K562 (cell line): ENCODE measurements around the gene LIFR. TPM values are rescaled to one million over a fixed set of nuclear protein-coding genes. Genes with fewer than 3 reads are reported as not detected.

Experiments
- ATAC-seq: fragments of 200-7000 bp; cut with Tn5 transposase; 3 replicates; pipeline ENCODE4 v1.9.1; 2020; ENCODE audit warnings: moderate library complexity
- BruUV-seq: library from RNA; stranded (reverse); fragments of 400-500 nt; replicated peaks from 2 replicates; lab custom pipeline; 2021; lab: Mats Ljungman, UMichigan
- CTCF ChIA-PET: fragments of 300-600 bp; formaldehyde crosslinking; extraction: SDS; loops from one replicate; lab custom pipeline; 2021; ENCODE audit warnings: low intra/inter-chr PET ratio; lab: Yijun Ruan, JAX
- POLR2A ChIA-PET: fragments of 300-600, 350-650 bp; sonication (Branson Sonifier 250); formaldehyde crosslinking; extraction: SDS; loops from one replicate; lab custom pipeline; 2021; ENCODE audit warnings: antibody characterized with exemption, inconsistent platforms; lab: Yijun Ruan, JAX
- DNase-seq, 4 experiments: peaks; one replicate each; pipeline versions ENCODE4 v3.0.0 to v3.0.0-alpha.2; 2011 to 2018; ENCODE audit warnings: low spot score in 3 of 4, mixed read lengths in 3 of 4; ENCODE audit errors: extremely low read depth in 1 of 4
- FAIRE-seq: peaks from 2 replicates; lab custom pipeline; 2011; peaks lifted over from hg19 to GRCh38; lab: Jason Lieb, UNC
- H2AFZ ChIP-seq: 2 replicates; pipeline ENCODE4 v1.6.0; 2011; ENCODE audit warnings: low read depth, low read length, control low read depth, inconsistent platforms
- H3K27ac ChIP-seq: fragments of 200-600 bp; 3 replicates; pipeline ENCODE4 v1.8.0; 2011; ENCODE audit warnings: low read depth, mild to moderate bottlenecking, control low read depth, inconsistent platforms, low read length, moderate library complexity, mixed read lengths; ENCODE audit errors: extremely low read depth
- H3K27me3 ChIP-seq, 2 experiments: fragments of 300-600 bp in 1 of 2; 2 replicates in 1 of 2; 3 replicates in 1 of 2; pipeline versions ENCODE4 v1.6.0 to v1.8.0; 2011; ENCODE audit warnings: inconsistent platforms in 2 of 2, low read length in 2 of 2, mild to moderate bottlenecking in 1 of 2, mixed read lengths in 1 of 2, moderate library complexity in 1 of 2; ENCODE audit not compliant: control insufficient read depth in 2 of 2, insufficient read depth in 2 of 2
- H3K36me3 ChIP-seq: fragments of 300-600 bp; 3 replicates; pipeline ENCODE4 v1.8.0; 2011; ENCODE audit warnings: mild to moderate bottlenecking, low read length, inconsistent platforms; ENCODE audit not compliant: control insufficient read depth, insufficient read depth
- H3K4me1 ChIP-seq, 2 experiments: fragments of 200-600 bp in 1 of 2; replicated peaks in 1 of 2; 2 replicates in 1 of 2; 3 replicates in 1 of 2; pipeline versions ENCODE4 v1.5.1 to v1.8.0; 2011; ENCODE audit warnings: inconsistent platforms in 2 of 2, low read length in 2 of 2, mild to moderate bottlenecking in 1 of 2, mixed read lengths in 1 of 2, moderate library complexity in 1 of 2; ENCODE audit not compliant: control insufficient read depth in 2 of 2, insufficient read depth in 2 of 2
- H3K4me2 ChIP-seq: 2 replicates; pipeline ENCODE4 v1.6.1; 2011; ENCODE audit warnings: low read length, control low read depth, inconsistent platforms, mixed read lengths; ENCODE audit not compliant: insufficient read depth
- H3K4me3 ChIP-seq: fragments of 200-600 bp; sonication (generic), shearing (Covaris generic); 2 replicates; pipeline ENCODE4 v1.5.1; 2016; ENCODE audit warnings: control low read depth, inconsistent platforms
- H3K79me2 ChIP-seq: fragments of 200-600 bp; 3 replicates; pipeline ENCODE4 v1.8.0; 2011; ENCODE audit warnings: low read length, inconsistent platforms; ENCODE audit not compliant: control insufficient read depth, insufficient read depth
- H3K9ac ChIP-seq, 2 experiments: 2 replicates each; pipeline versions ENCODE4 v1.6.0 to v1.6.1; 2011; ENCODE audit warnings: low read depth in 2 of 2, low read length in 2 of 2, control low read depth in 1 of 2, inconsistent platforms in 1 of 2, mild to moderate bottlenecking in 1 of 2, mixed read lengths in 1 of 2; ENCODE audit not compliant: insufficient read depth in 1 of 2
- H3K9me1 ChIP-seq: one replicate; pipeline ENCODE4 v1.6.0; 2011; ENCODE audit warnings: inconsistent platforms, mild to moderate bottlenecking, low read length, moderate library complexity; ENCODE audit not compliant: control insufficient read depth, insufficient read depth
- H3K9me3 ChIP-seq: replicated peaks from 2 replicates; pipeline ENCODE4 v1.5.1; 2011; ENCODE audit warnings: low read depth, low read length, inconsistent platforms; ENCODE audit not compliant: control insufficient read depth, insufficient read depth
- H4K20me1 ChIP-seq: replicated peaks from 2 replicates; pipeline ENCODE4 v1.6.1; 2011; ENCODE audit warnings: low read length, inconsistent platforms, mixed read lengths; ENCODE audit not compliant: control insufficient read depth, insufficient read depth
- ARID4B ChIP-seq: sonication (generic); formaldehyde crosslinking; IDR thresholded peaks from 2 replicates; pipeline ENCODE4 v1.8.0; 2022; ENCODE audit warnings: mild to moderate bottlenecking, missing genetic modification reagents
- ETS1 ChIP-seq: conservative IDR thresholded peaks from 2 replicates; pipeline ENCODE4 v1.6.1; 2011; ENCODE audit warnings: low read depth, mild to moderate bottlenecking, low read length; ENCODE audit not compliant: control insufficient read depth
- HIVEP1 ChIP-seq: fragments of 250-450 bp; sonication (Bioruptor Pico); IDR thresholded peaks from 2 replicates; pipeline ENCODE4 v1.4.0; 2020; ENCODE audit warnings: mild to moderate bottlenecking
- HMGN3 ChIP-seq: IDR thresholded peaks from 2 replicates; pipeline ENCODE4 v1.6.1; 2011; ENCODE audit warnings: borderline replicate concordance, low read depth, mild to moderate bottlenecking, mixed read lengths, low read length; ENCODE audit not compliant: insufficient read length; ENCODE audit errors: extremely low read depth
- POLR3G ChIP-seq: IDR thresholded peaks from 2 replicates; pipeline ENCODE4 v1.6.1; 2011; ENCODE audit not compliant: insufficient read length, insufficient replicate concordance; ENCODE audit errors: extremely low read depth
- SMAD3 ChIP-seq: fragments of 450-650 bp; formaldehyde crosslinking; conservative IDR thresholded peaks from 2 replicates; pipeline ENCODE4 v1.4.0; 2020; ENCODE audit warnings: mild to moderate bottlenecking
- TAF7 ChIP-seq: fragments of 450-650 bp; IDR thresholded peaks from 2 replicates; pipeline ENCODE4 v1.6.1; 2016; ENCODE audit warnings: missing genetic modification characterization, missing compliant biosample characterization
- TRIM28 ChIP-seq: fragments of 450-650 bp; IDR thresholded peaks from 2 replicates; pipeline ENCODE4 v1.6.1; 2017
- USF2 ChIP-seq: sonication (generic); formaldehyde crosslinking; IDR thresholded peaks from 2 replicates; pipeline ENCODE4 v1.5.0; 2020; ENCODE audit warnings: missing genetic modification reagents
- ZNF347 ChIP-seq: fragments of 450-650 bp; formaldehyde crosslinking; IDR thresholded peaks from 2 replicates; pipeline ENCODE4 v1.4.0; 2020; ENCODE audit warnings: low read depth, mild to moderate bottlenecking, moderate library complexity
- ZNF75A ChIP-seq: fragments of 450-650 bp; formaldehyde crosslinking; IDR thresholded peaks from 2 replicates; pipeline ENCODE4 v1.4.0; 2020; ENCODE audit warnings: mild to moderate bottlenecking
- WGBS: fragments of 100-300 bp; shearing (Covaris generic); methylation state at CpG from one replicate; pipeline ENCODE4 v1.1.6; 2016; ENCODE audit warnings: low coverage, mixed read lengths; ENCODE audit not compliant: insufficient coverage; ENCODE audit errors: missing lambda C conversion rate; 5-methylcytosine and 5-hydroxymethylcytosine counted together
- in situ Hi-C: fragments of 300-500 bp; cut with MboI; formaldehyde crosslinking; loops from 4 replicates; pipeline ENCODE4 v1.15.0; 2018; ENCODE audit warnings: inconsistent platforms, mixed read lengths
- intact Hi-C: fragments of 100-400 bp; cut with micrococcal nuclease; formaldehyde crosslinking; loops from 2 replicates; pipeline ENCODE4 v1.14.2; 2022
- polyA plus RNA-seq, 8 experiments: library from polyadenylated mRNA; depleted of rRNA in 4 of 8; stranded (reverse) in 5 of 8; unstranded in 3 of 8; fragments of >200 nt; fragmentation: Nextera tagmentation in 2 of 8; fragmentation: Illumina TruSeq in 1 of 8; extraction: Ambion mirVana in 2 of 8; extraction: Trizol in 1 of 8; gene quantifications; 2 replicates each; pipeline versions ENCODE4 v1.2.1 to v1.2.3, GENCODE V29; 2011 to 2014; ENCODE audit warnings: inconsistent platforms in 1 of 8, missing spikeins in 1 of 8
- total RNA-seq, 7 experiments: library from RNA; depleted of rRNA in 6 of 7; stranded (reverse); fragments of >200 nt in 6 of 7; fragmentation: Illumina TruSeq in 2 of 7; extraction: Trizol in 2 of 7; gene quantifications; 2 replicates each; pipeline versions ENCODE4 v1.2.1 to v1.2.3, GENCODE V29; 2011 to 2021; ENCODE audit warnings: low replicate concordance in 1 of 7
- TF ChIP-seq, protein P1 (sequence below), 2 experiments: fragments of 450-650 bp; IDR thresholded peaks; 2 replicates each; pipeline ENCODE4 v1.6.1; 2018; ENCODE audit warnings: mild to moderate bottlenecking in 2 of 2, low read depth in 1 of 2; ENCODE audit not compliant: partially characterized antibody in 2 of 2

Gene LIFR
- total and polyA plus RNA-seq, 9 of the 15 experiments (the other 6 are each of a cell fraction or from before 2014, with no cell fraction given) = 0.43 to 5.7 (median 3.3) TPM

DNA sequence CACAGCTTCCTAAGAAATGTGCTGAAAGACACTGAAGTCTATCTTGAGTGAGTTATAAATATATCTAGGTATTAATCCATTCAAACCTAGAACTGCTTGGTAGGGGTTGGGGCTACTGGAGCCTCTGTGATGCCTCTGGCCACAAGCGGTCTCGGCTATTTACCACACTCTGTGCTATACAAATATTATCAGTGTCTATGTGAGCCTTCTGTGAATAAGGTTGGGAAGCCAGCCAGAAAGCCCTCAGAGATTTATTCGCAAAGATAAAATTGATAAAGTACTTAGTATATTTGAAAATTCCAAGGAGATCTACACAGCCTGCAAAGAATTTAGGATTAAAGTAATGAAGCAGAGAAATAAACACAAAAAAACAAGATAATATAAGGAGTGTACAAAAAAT lies 41.4 kb downstream of the LIFR start:
- BruUV-seq = no TSS peak
- ATAC-seq = no peak
- H3K79me2 ChIP-seq = no peaks in the 10 kb centered on the region
- no peak for DNase-seq
- no peaks in the 10 kb centered on the region for H4K20me1 ChIP-seq
- H3K9me3 ChIP-seq = no peaks in the 10 kb centered on the region
- no peaks in the 10 kb centered on the region for H3K27me3 ChIP-seq
- no peak overlapping the region for H3K4me2 ChIP-seq
- POLR2A ChIA-PET = interaction anchor here (1.2 kb wide), 1 partner anchor 10 kb away, joined by 6 read pairs; no protein-coding TSS in a partner anchor
- no peak for FAIRE-seq
- CTCF ChIA-PET = no interaction called here
- H3K4me1 ChIP-seq = no peaks in the 10 kb centered on the region
- no peaks in the 10 kb centered on the region for H3K9me1 ChIP-seq
- no peak overlapping the region for H3K27ac ChIP-seq
- H2AFZ ChIP-seq = no peak overlapping the region
- intact Hi-C loops = no loop called here
- H3K4me3 ChIP-seq = no peak overlapping the region
- no peaks in the 10 kb centered on the region for H3K36me3 ChIP-seq
- no peak overlapping the region for H3K9ac ChIP-seq
- WGBS = 10% methylated on average over 3 of the region's 3 CpGs
- in situ Hi-C loops = no loop called here
- TF ChIP-seq SMAD3 (CRISPR knock-in tag) (no peak), TRIM28 (no peak), TAF7 (tag) (no peak), ZNF347 (CRISPR knock-in tag) (no peak), ZNF75A (CRISPR knock-in tag) (no peak), USF2 (no peak), POLR3G (no peak), ETS1 (no peak), HMGN3 (no peak), HIVEP1 (CRISPR knock-in tag) (no peak), ARID4B (no peak)
- TF ChIP-seq, protein P1, sequence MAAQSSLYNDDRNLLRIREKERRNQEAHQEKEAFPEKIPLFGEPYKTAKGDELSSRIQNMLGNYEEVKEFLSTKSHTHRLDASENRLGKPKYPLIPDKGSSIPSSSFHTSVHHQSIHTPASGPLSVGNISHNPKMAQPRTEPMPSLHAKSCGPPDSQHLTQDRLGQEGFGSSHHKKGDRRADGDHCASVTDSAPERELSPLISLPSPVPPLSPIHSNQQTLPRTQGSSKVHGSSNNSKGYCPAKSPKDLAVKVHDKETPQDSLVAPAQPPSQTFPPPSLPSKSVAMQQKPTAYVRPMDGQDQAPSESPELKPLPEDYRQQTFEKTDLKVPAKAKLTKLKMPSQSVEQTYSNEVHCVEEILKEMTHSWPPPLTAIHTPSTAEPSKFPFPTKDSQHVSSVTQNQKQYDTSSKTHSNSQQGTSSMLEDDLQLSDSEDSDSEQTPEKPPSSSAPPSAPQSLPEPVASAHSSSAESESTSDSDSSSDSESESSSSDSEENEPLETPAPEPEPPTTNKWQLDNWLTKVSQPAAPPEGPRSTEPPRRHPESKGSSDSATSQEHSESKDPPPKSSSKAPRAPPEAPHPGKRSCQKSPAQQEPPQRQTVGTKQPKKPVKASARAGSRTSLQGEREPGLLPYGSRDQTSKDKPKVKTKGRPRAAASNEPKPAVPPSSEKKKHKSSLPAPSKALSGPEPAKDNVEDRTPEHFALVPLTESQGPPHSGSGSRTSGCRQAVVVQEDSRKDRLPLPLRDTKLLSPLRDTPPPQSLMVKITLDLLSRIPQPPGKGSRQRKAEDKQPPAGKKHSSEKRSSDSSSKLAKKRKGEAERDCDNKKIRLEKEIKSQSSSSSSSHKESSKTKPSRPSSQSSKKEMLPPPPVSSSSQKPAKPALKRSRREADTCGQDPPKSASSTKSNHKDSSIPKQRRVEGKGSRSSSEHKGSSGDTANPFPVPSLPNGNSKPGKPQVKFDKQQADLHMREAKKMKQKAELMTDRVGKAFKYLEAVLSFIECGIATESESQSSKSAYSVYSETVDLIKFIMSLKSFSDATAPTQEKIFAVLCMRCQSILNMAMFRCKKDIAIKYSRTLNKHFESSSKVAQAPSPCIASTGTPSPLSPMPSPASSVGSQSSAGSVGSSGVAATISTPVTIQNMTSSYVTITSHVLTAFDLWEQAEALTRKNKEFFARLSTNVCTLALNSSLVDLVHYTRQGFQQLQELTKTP (IDR thresholded peaks at IDR 0.05; ENCODE audit: low read depth in 1 of 2, partially characterized antibody in 2 of 2) = no peak
